Thyroid gland (tissue), 4 donors: ENCODE measurements around the gene TRPM5.

Source experiments
- POLR2A ChIP-seq, 2 donors: fragments of 450-650 bp; IDR thresholded peaks; one replicate each; pipeline ENCODE4 v1.6.1; 2017; ENCODE audit warnings: antibody characterized with exemption in 2 of 2, mild to moderate bottlenecking in 2 of 2, moderate library complexity in 1 of 2
- TF ChIP-seq, protein P1 (sequence below), 6 experiments: fragments of 200-600 bp in 3 of 6; fragments of 450-650 bp in 3 of 6; sonication (generic) in 3 of 6; IDR thresholded peaks; one replicate each; pipeline ENCODE4 v1.5.1; 2016 to 2019; ENCODE audit warnings: antibody characterized with exemption in 6 of 6, mild to moderate bottlenecking in 2 of 6, inconsistent platforms in 1 of 6, moderate library complexity in 1 of 6

DNA sequence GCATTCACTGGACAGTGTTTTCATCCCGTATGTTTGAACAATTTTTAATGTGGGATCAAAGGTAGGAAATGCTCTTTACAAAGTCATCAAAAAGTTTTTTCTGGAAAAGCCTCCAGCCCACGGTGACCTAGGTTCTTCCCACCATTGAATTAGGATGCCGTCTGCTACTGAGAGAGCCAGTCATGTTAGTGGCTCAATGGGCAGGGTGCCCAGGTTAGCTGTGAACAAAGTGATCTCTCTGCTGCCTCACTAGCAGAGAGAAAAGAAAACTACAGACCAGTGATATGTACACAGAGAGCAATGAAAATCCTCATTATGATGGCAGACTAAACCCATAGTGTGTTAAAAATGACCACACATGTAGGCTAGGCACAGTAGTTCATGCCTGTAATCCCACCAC lies 32.9 kb upstream of the TRPM5 start:
- TF ChIP-seq, protein P1, sequence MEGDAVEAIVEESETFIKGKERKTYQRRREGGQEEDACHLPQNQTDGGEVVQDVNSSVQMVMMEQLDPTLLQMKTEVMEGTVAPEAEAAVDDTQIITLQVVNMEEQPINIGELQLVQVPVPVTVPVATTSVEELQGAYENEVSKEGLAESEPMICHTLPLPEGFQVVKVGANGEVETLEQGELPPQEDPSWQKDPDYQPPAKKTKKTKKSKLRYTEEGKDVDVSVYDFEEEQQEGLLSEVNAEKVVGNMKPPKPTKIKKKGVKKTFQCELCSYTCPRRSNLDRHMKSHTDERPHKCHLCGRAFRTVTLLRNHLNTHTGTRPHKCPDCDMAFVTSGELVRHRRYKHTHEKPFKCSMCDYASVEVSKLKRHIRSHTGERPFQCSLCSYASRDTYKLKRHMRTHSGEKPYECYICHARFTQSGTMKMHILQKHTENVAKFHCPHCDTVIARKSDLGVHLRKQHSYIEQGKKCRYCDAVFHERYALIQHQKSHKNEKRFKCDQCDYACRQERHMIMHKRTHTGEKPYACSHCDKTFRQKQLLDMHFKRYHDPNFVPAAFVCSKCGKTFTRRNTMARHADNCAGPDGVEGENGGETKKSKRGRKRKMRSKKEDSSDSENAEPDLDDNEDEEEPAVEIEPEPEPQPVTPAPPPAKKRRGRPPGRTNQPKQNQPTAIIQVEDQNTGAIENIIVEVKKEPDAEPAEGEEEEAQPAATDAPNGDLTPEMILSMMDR (IDR thresholded peaks at IDR 0.05), result no peak
- no peak for TF ChIP-seq POLR2A (IDR thresholded peaks at IDR 0.05)
